Retinal pigment epithelial cell (primary cell): ENCODE results near the gene SORCS2.

Source experiments
- DNase-seq: peaks from one replicate; pipeline ENCODE4 v3.0.0-alpha.2; 2010; ENCODE audit warnings: low read depth
- H3K4me3 ChIP-seq: 2 replicates; pipeline ENCODE4 v1.5.1; 2011; ENCODE audit warnings: mild to moderate bottlenecking, low read length, control low read depth, moderate library complexity
- TF ChIP-seq, protein P1 (sequence below): conservative IDR thresholded peaks from 2 replicates; pipeline ENCODE4 v1.5.1; 2011; ENCODE audit warnings: low read depth, low read length, control low read depth, inconsistent platforms

SORCS2 gene

DNA sequence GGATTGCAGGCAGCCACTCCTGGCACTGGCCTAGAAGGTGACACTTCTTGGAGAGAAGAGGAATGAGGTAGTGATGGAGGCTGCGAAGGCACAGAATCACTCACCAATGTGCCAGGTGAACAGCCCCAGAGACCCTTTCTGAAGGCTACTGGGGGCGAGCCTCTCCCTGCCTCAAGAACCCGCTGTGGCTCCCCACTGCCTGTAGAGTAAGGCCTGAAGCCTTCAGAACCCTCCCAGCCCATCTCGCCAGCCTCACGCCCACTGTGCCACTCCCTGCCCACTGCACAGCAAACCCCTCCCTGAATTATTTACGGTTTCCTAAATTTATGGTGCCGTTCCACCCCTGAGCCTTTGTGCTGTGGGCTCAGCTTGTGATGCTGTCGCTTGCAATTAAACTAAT is 24.2 kb upstream of the SORCS2 start:
- TF ChIP-seq, protein P1, sequence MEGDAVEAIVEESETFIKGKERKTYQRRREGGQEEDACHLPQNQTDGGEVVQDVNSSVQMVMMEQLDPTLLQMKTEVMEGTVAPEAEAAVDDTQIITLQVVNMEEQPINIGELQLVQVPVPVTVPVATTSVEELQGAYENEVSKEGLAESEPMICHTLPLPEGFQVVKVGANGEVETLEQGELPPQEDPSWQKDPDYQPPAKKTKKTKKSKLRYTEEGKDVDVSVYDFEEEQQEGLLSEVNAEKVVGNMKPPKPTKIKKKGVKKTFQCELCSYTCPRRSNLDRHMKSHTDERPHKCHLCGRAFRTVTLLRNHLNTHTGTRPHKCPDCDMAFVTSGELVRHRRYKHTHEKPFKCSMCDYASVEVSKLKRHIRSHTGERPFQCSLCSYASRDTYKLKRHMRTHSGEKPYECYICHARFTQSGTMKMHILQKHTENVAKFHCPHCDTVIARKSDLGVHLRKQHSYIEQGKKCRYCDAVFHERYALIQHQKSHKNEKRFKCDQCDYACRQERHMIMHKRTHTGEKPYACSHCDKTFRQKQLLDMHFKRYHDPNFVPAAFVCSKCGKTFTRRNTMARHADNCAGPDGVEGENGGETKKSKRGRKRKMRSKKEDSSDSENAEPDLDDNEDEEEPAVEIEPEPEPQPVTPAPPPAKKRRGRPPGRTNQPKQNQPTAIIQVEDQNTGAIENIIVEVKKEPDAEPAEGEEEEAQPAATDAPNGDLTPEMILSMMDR = no peak
- H3K4me3 ChIP-seq = no peak overlapping the region
- DNase-seq = no peak

GRCh38 chr4:7169134-7169533 is 23.2 kb upstream of the SORCS2 start:
- TF ChIP-seq, protein P1 = no peak
- DNase-seq = no peak
- H3K4me3 ChIP-seq = no peak overlapping the region

- H3K4me3 ChIP-seq = no peak overlapping the region
- TF ChIP-seq, protein P1 = no peak
- DNase-seq = no peak
Observed at GRCh38 chr4:7170012-7170411, 22.3 kb upstream of the SORCS2 start.

GRCh38 chr4:7171191-7171900 is 21.0 kb upstream of the SORCS2 start:
- TF ChIP-seq, protein P1 = no peak
- no peak for DNase-seq

GRCh38 chr4:7172508-7172907 is 19.8 kb upstream of the SORCS2 start:
- DNase-seq = no peak
- no peak overlapping the region for H3K4me3 ChIP-seq
- TF ChIP-seq, protein P1 = no peak

More at GRCh38 chr4:7171191-7171900, 21.0 kb upstream of the SORCS2 start:
- H3K4me3 ChIP-seq = no peak overlapping the region

GRCh38 chr4:7172946-7173345 is 19.4 kb upstream of the SORCS2 start:
- no peak for DNase-seq
- no peak overlapping the region for H3K4me3 ChIP-seq
- TF ChIP-seq, protein P1 = no peak

DNA sequence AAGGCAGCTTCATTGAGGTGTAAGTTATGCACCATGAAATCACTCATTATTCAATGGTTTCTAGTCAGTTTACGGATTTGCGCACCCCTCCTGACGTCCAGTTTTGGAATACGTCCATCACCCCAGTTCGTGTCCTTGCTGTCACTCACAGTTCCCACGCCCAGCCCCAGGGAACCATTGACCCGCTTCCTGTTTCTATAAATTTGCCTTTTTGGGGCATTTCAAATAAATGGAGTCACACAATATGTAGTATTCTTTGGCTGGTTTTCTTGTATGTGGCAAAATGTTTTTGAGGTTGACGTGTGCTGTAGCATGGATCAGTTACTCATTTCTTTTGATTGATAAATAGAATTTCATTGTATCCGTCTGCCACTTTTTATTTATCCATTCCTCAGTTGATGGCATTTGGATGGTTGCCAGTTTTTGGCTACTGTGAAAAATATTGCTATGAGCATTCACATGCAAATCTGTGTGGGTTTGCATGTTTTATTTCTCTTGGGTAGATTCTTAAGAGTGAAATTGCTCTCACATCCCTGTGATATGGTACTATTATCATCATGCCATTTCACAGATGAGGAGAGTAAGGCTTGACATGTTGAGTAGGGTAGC is 18.4 kb upstream of the SORCS2 start:
- no peak overlapping the region for H3K4me3 ChIP-seq
- DNase-seq = no peak
- TF ChIP-seq, protein P1 = no peak
